Activated CD4-positive, alpha-beta T cell treated with anti-CD3 and anti-CD28 coated beads, Interleukin-2, Interleukin-4, amounts not matched to agents 100 ng/mL and 50 ng/mL, durations not matched to agents 16 hours and 8 hours (primary cell): ENCODE data around the gene GCKR.
A peak's percentile ranks its signal among the peaks of the same experiment; 100 is the strongest.

Experiments
- DNase-seq: peaks from one replicate; pipeline ENCODE4 v3.0.0-alpha.2; 2020; ENCODE audit warnings: low spot score

GCKR gene

GRCh38 chr2:27572998-27573429 is 76.4 kb downstream of the GCKR start:
- peak; percentile 45 for DNase-seq
